Thyroid gland (tissue), 4 donors: ENCODE results near the gene OR2T2. TPM values are rescaled to one million over a fixed set of nuclear protein-coding genes. Genes with fewer than 3 reads are reported as not detected.
"Not testable (repeated sequence)": the region's sequence is repeated elsewhere in the genome, so short reads cannot be mapped to it uniquely, and the experiment has no call there.

Experiments used
- DNase-seq, 2 donors: peaks; one replicate each; pipeline ENCODE4 v3.0.0-alpha.2; 2019
- H3K27ac ChIP-seq, 3 donors: fragments of 200-600 bp; sonication (generic); 1 replicate in 2 of 3; 2 replicates in 1 of 3; pipeline ENCODE4 v1.5.1; 2016 to 2019; ENCODE audit warnings: mild to moderate bottlenecking in 1 of 3, moderate library complexity in 1 of 3
- H3K27me3 ChIP-seq: fragments of 200-600 bp; sonication (generic); one replicate; pipeline ENCODE4 v1.5.1; 2019
- H3K36me3 ChIP-seq, 2 donors: fragments of 200-600 bp; sonication (generic); one replicate each; pipeline ENCODE4 v1.5.1; 2016 to 2019
- H3K4me1 ChIP-seq, 2 donors: fragments of 200-600 bp; sonication (generic); one replicate each; pipeline ENCODE4 v1.5.1; 2017 to 2019
- H3K4me3 ChIP-seq, 3 donors: fragments of 200-600 bp; sonication (generic); replicated peaks in 1 of 3; 1 replicate in 2 of 3; 2 replicates in 1 of 3; pipeline ENCODE4 v1.5.1; 2016; ENCODE audit warnings: mild to moderate bottlenecking in 1 of 3
- H3K9me3 ChIP-seq: fragments of 200-600 bp; sonication (generic); one replicate; pipeline ENCODE4 v1.5.1; 2017
- POLR2A ChIP-seq, 2 donors: fragments of 450-650 bp; IDR thresholded peaks; one replicate each; pipeline ENCODE4 v1.6.1; 2017; ENCODE audit warnings: antibody characterized with exemption in 2 of 2, mild to moderate bottlenecking in 2 of 2, moderate library complexity in 1 of 2
- WGBS, 2 donors: methylation state at CpG; one replicate each; pipeline ENCODE4 v1.1.5; 2017; 5-methylcytosine and 5-hydroxymethylcytosine counted together
- intact Hi-C: fragments of 100-400 bp; cut with DNase I; formaldehyde crosslinking; loops from one replicate; pipeline ENCODE4 v1.15.1; 2023
- total RNA-seq, 4 donors: library from RNA; depleted of rRNA; stranded (reverse); fragments of >200 nt; gene quantifications; one replicate each; pipeline ENCODE4 v1.2.3, GENCODE V29; 2016
- TF ChIP-seq, protein P1 (sequence below), 6 experiments: fragments of 200-600 bp in 3 of 6; fragments of 450-650 bp in 3 of 6; sonication (generic) in 3 of 6; IDR thresholded peaks; one replicate each; pipeline ENCODE4 v1.5.1; 2016 to 2019; ENCODE audit warnings: antibody characterized with exemption in 6 of 6, mild to moderate bottlenecking in 2 of 6, inconsistent platforms in 1 of 6, moderate library complexity in 1 of 6

Gene OR2T2
- total RNA-seq, 4 donors from 2014 or later: not detected

DNA sequence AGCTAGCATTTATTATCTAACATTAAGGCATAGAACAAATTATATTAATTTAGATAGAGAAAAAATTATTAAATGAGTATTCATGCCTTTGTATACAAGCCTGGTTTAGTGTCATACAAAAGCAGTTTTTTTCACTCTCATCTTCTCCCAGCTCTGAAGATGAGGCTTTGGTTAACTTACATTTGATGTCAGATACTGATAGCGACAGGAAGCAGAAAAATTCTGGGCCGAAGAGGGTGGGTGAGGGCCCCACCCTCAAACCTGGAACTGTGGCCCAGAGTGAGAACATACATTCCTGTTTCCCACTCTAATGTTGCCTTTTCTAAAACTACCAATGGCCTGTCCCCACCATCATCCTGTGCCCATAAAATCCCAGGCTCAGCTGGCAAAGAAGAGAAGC is 27.6 kb upstream of the OR2T2 start:
- intact Hi-C loops: no loop called here
- Histone ChIP-seq H3K36me3 (no peaks in the 10 kb centered on the region), H3K27me3 (no peaks in the 10 kb centered on the region), H3K4me1 (no peaks in the 10 kb centered on the region), H3K9me3 (no peaks in the 10 kb centered on the region), H3K27ac (no peak overlapping the region), H3K4me3 (no peak overlapping the region)
- no peak for DNase-seq
- TF ChIP-seq, protein P1, sequence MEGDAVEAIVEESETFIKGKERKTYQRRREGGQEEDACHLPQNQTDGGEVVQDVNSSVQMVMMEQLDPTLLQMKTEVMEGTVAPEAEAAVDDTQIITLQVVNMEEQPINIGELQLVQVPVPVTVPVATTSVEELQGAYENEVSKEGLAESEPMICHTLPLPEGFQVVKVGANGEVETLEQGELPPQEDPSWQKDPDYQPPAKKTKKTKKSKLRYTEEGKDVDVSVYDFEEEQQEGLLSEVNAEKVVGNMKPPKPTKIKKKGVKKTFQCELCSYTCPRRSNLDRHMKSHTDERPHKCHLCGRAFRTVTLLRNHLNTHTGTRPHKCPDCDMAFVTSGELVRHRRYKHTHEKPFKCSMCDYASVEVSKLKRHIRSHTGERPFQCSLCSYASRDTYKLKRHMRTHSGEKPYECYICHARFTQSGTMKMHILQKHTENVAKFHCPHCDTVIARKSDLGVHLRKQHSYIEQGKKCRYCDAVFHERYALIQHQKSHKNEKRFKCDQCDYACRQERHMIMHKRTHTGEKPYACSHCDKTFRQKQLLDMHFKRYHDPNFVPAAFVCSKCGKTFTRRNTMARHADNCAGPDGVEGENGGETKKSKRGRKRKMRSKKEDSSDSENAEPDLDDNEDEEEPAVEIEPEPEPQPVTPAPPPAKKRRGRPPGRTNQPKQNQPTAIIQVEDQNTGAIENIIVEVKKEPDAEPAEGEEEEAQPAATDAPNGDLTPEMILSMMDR (IDR thresholded peaks at IDR 0.05): no peak
- TF ChIP-seq POLR2A (IDR thresholded peaks at IDR 0.05): no peak
- WGBS, 2 donors: 67 to 74% methylated on average over 2 of the region's 2 CpGs

DNA sequence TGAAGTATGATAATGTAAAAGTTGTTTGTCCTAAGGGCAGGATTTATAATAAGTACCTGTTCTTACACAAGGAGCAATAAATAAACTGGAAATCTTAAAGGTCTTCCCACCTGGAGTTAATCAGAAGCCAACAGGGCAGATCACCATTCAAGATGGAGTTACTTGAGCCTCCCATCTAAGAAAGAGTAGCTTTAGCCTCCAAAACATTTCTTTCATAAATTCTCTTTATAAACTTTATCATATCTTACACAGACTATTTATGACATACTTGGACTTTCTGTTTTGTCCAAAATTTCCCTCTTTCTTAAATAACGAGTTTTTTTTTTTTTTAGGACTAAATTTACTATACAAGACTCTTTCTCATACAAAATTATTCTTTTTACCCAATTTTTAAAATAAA is 24.1 kb upstream of the OR2T2 start:
- no peak for DNase-seq
- H3K9me3 ChIP-seq: no peaks in the 10 kb centered on the region
- H3K4me3 ChIP-seq: no peak overlapping the region
- no peak overlapping the region for H3K27ac ChIP-seq
- intact Hi-C loops: no loop called here
- no peak for TF ChIP-seq POLR2A (IDR thresholded peaks at IDR 0.05)
- TF ChIP-seq, protein P1 (IDR thresholded peaks at IDR 0.05): no peak
- no peaks in the 10 kb centered on the region for H3K36me3 ChIP-seq
- 20 to 37% methylated on average over 1 of the region's 1 CpG for WGBS, 2 donors
- H3K4me1 ChIP-seq: no peaks in the 10 kb centered on the region
- H3K27me3 ChIP-seq: no peaks in the 10 kb centered on the region

DNA sequence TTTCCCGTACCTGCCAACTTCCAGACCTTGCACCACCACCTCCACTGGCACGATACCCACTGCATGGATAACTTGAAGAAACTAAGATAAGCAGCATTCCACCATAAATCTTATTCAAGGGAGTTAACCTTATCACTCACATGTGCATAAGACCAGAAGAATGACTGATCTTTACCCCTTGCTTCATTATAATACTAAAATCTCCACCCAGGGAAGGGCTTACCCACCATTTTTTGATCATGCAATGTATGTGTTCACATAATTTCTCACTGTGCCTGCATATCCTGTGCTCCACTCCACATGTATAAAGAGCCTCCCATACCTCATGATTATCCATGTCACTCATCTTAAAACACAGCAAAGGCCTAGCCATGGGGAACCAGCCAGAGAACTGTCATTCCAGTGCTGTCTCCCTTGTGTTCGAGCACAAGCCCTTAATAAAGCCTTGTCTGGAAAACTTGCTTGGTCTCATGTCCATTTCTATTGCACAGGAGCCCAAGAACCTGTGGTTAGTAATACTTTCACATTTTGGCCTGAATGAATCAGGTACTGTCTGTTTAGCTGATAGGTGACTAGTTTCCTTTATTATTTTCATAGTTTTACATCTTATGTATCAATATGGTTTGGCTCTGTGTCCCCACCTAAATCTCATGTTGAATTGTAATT is 17.8 kb upstream of the OR2T2 start:
- H3K36me3 ChIP-seq, DNase-seq, H3K27ac ChIP-seq, H3K4me1 ChIP-seq, intact Hi-C loops, H3K4me3 ChIP-seq, H3K9me3 ChIP-seq, H3K27me3 ChIP-seq: not testable (repeated sequence)
- WGBS, 2 donors: 68 to 75% methylated on average over 3 of the region's 3 CpGs

DNA sequence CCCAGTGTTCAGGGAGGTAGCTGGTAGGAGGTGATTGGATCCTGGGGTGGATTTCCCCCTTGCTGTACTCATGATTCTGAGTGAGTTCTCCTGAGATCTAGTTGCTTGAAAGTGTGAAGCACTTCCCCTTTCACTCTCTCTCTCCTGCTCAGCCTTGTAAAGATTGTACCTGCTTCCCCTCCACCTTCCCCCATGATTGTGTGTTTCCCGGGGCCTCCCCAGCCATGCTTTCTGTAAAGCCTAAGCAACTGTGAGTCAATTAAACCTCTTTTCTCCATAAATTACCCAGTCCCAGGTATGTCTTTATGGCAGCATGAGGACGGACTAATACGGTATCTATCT is 17.3 kb upstream of the OR2T2 start:
- H3K4me1 ChIP-seq, H3K36me3 ChIP-seq, DNase-seq, H3K27me3 ChIP-seq, intact Hi-C loops, H3K9me3 ChIP-seq, H3K4me3 ChIP-seq, H3K27ac ChIP-seq: not testable (repeated sequence)
- 75 to 88% methylated on average over 3 of the region's 3 CpGs for WGBS, 2 donors

DNA sequence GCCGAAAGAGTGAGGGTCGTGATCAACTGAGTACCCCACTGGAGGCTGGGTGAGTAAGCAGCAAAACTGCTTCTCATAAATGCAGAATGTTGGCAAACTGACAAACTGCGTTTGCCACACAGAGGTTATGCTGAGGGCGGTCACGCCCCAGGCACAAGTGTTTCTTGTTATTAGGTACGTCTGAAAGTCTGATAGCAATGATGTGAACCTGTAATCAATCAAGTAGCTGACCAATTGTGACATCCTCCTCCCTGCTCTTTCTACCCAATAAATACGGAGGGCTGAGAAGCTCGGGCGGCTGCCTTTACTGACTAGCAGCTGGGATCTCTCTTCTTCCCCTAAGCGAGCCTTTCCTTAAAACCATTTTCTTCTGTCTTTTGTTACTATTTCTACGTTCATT is 13.8 kb upstream of the OR2T2 start:
- intact Hi-C loops, H3K27ac ChIP-seq, H3K36me3 ChIP-seq, H3K4me3 ChIP-seq, H3K9me3 ChIP-seq, DNase-seq, H3K4me1 ChIP-seq, H3K27me3 ChIP-seq: not testable (repeated sequence)
- WGBS, 2 donors: 68 to 70% methylated on average over 8 to 11 of the region's 11 CpGs

DNA sequence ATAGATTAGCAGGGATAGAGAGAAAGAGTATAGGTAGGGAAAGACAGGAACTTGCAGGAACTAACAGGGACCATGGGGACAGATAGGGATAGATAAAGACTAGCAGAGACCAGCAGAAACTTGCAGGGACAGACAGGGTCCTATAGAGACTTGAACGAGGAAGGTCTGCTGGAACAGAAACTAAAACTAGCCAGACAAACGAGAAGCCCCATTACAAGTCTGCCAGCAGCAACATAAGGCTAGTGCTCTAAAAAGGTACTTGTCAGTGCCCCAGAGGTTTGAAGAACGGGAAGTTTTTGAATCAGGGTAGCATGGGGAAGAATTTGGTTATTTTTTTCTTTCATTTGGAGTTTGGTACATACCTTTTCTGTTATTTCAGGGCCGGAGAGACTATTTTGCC is 13.2 kb upstream of the OR2T2 start:
- WGBS, 2 donors: 54 to 58% methylated on average over 4 of the region's 4 CpGs
- intact Hi-C loops, H3K27me3 ChIP-seq, DNase-seq, H3K9me3 ChIP-seq, H3K36me3 ChIP-seq, H3K4me1 ChIP-seq, H3K27ac ChIP-seq, H3K4me3 ChIP-seq: not testable (repeated sequence)

DNA sequence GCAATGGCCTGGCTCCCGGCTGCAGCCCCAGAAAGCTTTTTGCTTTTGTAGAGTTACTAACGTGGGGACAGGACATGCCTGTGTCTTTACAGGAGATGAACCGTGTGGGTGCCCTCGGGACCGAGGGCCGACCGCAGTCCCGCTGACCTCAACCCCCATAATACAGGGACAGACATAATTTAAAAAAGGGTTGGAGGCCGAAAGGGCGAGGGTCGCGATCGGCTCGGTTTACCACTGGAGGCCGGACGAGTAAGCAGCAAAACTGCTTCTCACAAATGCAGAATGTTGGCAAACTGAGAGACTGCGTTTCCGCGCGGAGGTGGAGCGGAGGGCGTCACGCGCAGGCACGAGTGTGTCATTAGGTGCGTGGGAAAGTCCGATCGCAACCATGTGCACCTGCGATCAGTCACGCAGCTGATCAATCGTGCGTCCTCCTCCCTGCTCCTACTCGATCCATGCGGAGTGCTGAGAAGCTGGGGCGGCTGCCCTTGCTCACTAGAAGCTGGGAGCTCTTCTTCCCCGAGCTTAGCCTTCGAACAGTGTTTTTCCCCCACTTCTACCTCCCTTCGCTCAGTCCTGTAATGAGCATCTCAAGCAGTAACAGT is 11.5 kb upstream of the OR2T2 start:
- 89 to 94% methylated on average over 35 to 38 of the region's 38 CpGs for WGBS, 2 donors

DNA sequence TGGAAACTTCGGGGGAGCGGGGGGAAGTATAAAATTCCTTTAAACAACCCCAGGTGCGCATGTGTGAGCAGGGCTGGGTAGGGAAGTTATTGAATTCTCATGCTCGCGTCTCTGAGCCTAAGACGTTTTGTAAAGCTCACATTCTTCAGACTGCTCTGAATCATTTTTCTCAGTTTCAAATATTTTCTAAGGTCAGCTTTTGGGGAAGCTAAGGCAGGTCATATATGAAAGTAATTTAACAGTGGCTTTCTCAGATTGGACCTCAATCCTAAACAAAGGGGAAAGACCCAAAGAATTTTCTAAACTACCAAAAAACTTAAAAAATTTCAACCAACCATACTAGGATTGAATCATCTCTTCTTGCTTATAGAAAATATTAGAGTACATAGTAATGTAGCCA is 10.5 kb upstream of the OR2T2 start:
- DNase-seq, H3K36me3 ChIP-seq, H3K27ac ChIP-seq, intact Hi-C loops, H3K27me3 ChIP-seq, H3K9me3 ChIP-seq, H3K4me3 ChIP-seq, H3K4me1 ChIP-seq: not testable (repeated sequence)
- 67 to 84% methylated on average over 6 of the region's 6 CpGs for WGBS, 2 donors

More for the DNA sequence above, 11.5 kb upstream of the OR2T2 start:
- H3K36me3 ChIP-seq, H3K27me3 ChIP-seq, DNase-seq, H3K27ac ChIP-seq, intact Hi-C loops, H3K4me1 ChIP-seq, H3K9me3 ChIP-seq, H3K4me3 ChIP-seq: not testable (repeated sequence)

DNA sequence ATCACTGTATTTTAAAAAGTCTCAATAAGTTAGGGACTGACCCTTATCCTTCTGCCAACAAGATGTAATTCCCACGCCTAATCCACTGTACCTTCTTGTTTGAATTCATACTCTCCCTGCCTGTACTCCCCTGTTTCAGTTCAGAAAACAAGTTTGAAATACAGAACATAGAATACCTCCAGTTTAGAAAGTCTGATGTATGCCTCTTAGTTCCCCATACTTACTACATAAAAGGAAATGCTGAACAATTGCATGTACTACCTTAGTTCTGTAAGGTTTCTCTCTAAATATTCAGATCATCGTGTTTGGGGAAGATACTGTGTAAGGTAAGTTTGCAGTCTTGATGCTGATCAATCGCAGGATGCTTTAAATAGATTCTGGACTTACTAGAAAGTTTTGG is 9.1 kb upstream of the OR2T2 start:
- H3K27ac ChIP-seq, H3K4me3 ChIP-seq, H3K27me3 ChIP-seq, intact Hi-C loops, DNase-seq, H3K36me3 ChIP-seq, H3K4me1 ChIP-seq, H3K9me3 ChIP-seq: not testable (repeated sequence)
- 71 to 90% methylated on average over 3 of the region's 3 CpGs for WGBS, 2 donors

DNA sequence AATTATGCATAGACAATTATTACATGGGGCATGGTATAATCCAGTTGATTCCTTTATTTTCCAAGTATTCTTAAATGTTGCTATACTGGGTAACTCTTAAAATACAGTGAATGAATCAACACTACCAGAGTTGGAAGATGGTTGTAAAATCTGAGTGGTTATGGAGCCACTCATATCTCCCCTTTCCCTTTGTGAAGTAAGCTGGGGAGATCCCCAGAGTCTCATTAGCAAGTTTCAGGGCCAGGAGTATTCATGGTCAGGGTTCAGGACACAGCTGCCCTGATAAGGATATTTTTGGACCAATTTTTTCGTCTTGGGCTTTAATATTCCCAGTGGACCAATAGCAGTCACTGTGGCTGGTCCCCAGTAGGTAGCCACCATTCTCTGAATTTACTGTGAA is 6.8 kb upstream of the OR2T2 start:
- H3K4me3 ChIP-seq, H3K4me1 ChIP-seq, DNase-seq, H3K9me3 ChIP-seq, H3K36me3 ChIP-seq, H3K27me3 ChIP-seq, intact Hi-C loops, H3K27ac ChIP-seq: not testable (repeated sequence)
- 22 to 57% methylated on average over 1 of the region's 1 CpG for WGBS, 2 donors

DNA sequence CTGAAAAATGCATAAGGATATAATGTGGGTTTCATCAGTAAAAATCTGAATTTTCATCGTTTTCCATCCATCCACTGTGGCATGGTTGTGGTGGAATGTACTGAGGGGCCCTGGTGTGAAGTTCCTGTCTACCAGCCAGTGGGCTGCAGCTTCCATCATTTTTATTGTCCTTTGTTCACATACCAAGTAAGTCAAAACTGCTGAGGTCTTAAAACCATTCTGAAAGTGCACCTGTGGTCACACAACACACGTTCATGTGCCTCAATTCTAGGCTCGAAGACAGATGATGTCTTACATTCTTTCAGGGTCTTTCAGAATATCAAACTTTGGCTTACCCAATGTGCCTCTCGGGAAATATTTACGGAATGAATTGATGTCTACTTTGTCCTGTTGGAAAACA is 6.2 kb upstream of the OR2T2 start:
- intact Hi-C loops, H3K4me1 ChIP-seq, H3K9me3 ChIP-seq, H3K27me3 ChIP-seq, H3K27ac ChIP-seq, DNase-seq, H3K4me3 ChIP-seq, H3K36me3 ChIP-seq: not testable (repeated sequence)
- whole genome bisulfite sequencing, 2 donors: 65 to 69% methylated on average over 5 of the region's 5 CpGs
